KMS-11 (cell line): Measurements from ENCODE around the gene BCAS1.

Experiments used
- H2AFZ ChIP-seq: fragments of 200-600 bp; sonication (generic); 2 replicates; pipeline ENCODE4 v1.6.1; 2016; ENCODE audit warnings: antibody characterized with exemption, mixed run types, low read depth
- H3K27ac ChIP-seq: fragments of 200-600 bp; sonication (generic); 2 replicates; pipeline ENCODE4 v1.6.1; 2016; ENCODE audit warnings: mild to moderate bottlenecking, mixed run types
- H3K27me3 ChIP-seq: fragments of 200-600 bp; sonication (generic); 2 replicates; pipeline ENCODE4 v1.6.1; 2017; ENCODE audit warnings: mild to moderate bottlenecking, low read depth, mixed run types, moderate library complexity; ENCODE audit not compliant: insufficient read depth
- H3K36me3 ChIP-seq: fragments of 200-600 bp; sonication (generic); 2 replicates; pipeline ENCODE4 v1.6.1; 2017; ENCODE audit warnings: mild to moderate bottlenecking, mixed run types; ENCODE audit not compliant: insufficient read depth
- H3K4me1 ChIP-seq: fragments of 200-600 bp; sonication (generic); 2 replicates; pipeline ENCODE4 v1.6.1; 2016; ENCODE audit warnings: mild to moderate bottlenecking, low read depth, mixed run types; ENCODE audit not compliant: poor library complexity, severe bottlenecking
- H3K4me2 ChIP-seq: fragments of 200-600 bp; sonication (generic); 2 replicates; pipeline ENCODE4 v1.7.0; 2016; ENCODE audit warnings: mild to moderate bottlenecking, mixed run types
- H3K4me3 ChIP-seq: fragments of 200-600 bp; sonication (generic); IDR thresholded peaks from 2 replicates; pipeline ENCODE4 v1.6.1; 2017; ENCODE audit warnings: low read depth, low read length, mixed read lengths; ENCODE audit not compliant: insufficient read depth
- H3K79me2 ChIP-seq: fragments of 200-600 bp; sonication (generic); 2 replicates; pipeline ENCODE4 v1.6.1; 2016; ENCODE audit warnings: low read depth, mixed run types; ENCODE audit not compliant: insufficient read depth
- H3K9ac ChIP-seq: fragments of 200-600 bp; sonication (generic); 2 replicates; pipeline ENCODE4 v1.6.1; 2016; ENCODE audit warnings: mild to moderate bottlenecking, mixed run types
- H4K20me1 ChIP-seq: fragments of 200-600 bp; sonication (generic); 2 replicates; pipeline ENCODE4 v1.6.1; 2016; ENCODE audit warnings: mild to moderate bottlenecking, mixed run types; ENCODE audit not compliant: insufficient read depth
- TF ChIP-seq, protein P1 (sequence below): fragments of 200-600 bp; sonication (generic); conservative IDR thresholded peaks from 2 replicates; pipeline ENCODE4 v1.6.1; 2017; ENCODE audit warnings: low read depth, mild to moderate bottlenecking, antibody characterized with exemption, low read length, moderate library complexity, mixed read lengths

The BCAS1 gene

DNA sequence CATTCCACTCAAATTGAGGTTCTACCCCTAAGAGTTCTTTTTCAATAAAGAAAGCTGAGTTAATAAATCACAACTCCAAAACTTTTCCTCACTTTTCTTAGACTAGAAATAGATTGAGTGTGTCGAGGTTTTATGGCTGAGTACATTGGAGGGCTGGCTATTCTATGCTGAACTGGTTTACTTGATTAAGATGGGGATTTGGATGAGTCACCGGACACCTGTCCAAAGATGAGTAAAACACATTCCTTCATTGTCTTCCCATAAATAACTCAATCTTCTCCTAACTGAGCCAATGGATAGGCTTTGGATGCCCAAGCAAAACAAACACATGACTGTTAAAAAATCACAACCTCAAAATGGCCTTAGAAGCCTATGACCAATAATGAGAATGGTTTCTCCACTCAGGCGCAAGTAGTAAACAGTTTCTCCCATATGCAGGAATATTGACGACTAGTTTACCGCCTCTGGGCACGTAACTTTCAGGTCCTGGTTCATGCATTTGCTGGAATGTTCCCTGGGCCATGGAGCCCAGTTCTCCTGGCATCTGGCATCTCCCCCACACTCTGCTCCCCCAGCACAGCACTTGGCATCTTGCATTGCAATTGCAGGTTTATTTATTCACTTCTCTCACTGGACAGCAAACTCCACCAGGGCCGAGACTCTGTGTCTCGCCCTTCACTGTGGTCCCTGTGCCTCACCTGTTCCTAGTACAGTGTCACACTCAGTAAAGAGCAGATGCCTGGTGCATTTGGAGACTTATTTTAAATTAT lies 43.9 kb downstream of the BCAS1 start:
- H4K20me1 ChIP-seq: no peaks in the 10 kb centered on the region
- no peak overlapping the region for H3K4me2 ChIP-seq
- H3K9ac ChIP-seq: no peak overlapping the region
- H3K36me3 ChIP-seq: no peaks in the 10 kb centered on the region
- no peaks in the 10 kb centered on the region for H3K79me2 ChIP-seq
- no peaks in the 10 kb centered on the region for H3K4me1 ChIP-seq
- TF ChIP-seq, protein P1, sequence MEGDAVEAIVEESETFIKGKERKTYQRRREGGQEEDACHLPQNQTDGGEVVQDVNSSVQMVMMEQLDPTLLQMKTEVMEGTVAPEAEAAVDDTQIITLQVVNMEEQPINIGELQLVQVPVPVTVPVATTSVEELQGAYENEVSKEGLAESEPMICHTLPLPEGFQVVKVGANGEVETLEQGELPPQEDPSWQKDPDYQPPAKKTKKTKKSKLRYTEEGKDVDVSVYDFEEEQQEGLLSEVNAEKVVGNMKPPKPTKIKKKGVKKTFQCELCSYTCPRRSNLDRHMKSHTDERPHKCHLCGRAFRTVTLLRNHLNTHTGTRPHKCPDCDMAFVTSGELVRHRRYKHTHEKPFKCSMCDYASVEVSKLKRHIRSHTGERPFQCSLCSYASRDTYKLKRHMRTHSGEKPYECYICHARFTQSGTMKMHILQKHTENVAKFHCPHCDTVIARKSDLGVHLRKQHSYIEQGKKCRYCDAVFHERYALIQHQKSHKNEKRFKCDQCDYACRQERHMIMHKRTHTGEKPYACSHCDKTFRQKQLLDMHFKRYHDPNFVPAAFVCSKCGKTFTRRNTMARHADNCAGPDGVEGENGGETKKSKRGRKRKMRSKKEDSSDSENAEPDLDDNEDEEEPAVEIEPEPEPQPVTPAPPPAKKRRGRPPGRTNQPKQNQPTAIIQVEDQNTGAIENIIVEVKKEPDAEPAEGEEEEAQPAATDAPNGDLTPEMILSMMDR: no peak
- H2AFZ ChIP-seq: no peak overlapping the region
- H3K27ac ChIP-seq: no peak overlapping the region
- H3K4me3 ChIP-seq: no peak overlapping the region
- no peaks in the 10 kb centered on the region for H3K27me3 ChIP-seq

DNA sequence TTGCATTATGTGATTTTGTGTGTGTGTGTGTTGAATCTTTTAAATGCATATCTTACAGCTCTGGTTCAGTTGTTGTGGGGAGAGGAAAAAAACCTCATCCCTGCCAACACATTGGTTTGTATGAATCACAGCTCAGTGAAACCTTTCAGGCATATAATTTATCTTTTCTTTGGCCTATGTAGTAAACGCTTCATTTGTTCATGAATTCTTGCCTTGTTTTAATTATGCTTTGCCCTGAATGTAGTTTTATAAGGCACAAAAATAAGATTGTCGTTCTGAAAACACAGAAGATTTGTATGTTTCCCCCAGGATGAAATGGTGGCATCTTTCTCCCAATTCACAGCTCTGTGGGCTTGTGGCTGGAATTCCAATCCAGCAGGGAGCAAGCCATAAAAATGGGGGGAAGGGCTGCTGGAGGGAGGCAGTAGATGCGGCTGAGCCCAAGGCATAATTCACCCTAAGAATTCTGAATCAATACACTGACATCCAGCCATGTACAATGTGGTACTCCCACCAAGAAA lies 45.1 kb downstream of the BCAS1 start:
- TF ChIP-seq, protein P1: no peak
- H3K4me3 ChIP-seq: no peak overlapping the region
- H3K9ac ChIP-seq: no peak overlapping the region
- H3K79me2 ChIP-seq: no peaks in the 10 kb centered on the region
- no peak overlapping the region for H2AFZ ChIP-seq
- no peak overlapping the region for H3K27ac ChIP-seq
- H3K27me3 ChIP-seq: no peaks in the 10 kb centered on the region
- H3K4me2 ChIP-seq: no peak overlapping the region
- no peaks in the 10 kb centered on the region for H3K36me3 ChIP-seq
- H3K4me1 ChIP-seq: no peaks in the 10 kb centered on the region
- H4K20me1 ChIP-seq: no peaks in the 10 kb centered on the region

DNA sequence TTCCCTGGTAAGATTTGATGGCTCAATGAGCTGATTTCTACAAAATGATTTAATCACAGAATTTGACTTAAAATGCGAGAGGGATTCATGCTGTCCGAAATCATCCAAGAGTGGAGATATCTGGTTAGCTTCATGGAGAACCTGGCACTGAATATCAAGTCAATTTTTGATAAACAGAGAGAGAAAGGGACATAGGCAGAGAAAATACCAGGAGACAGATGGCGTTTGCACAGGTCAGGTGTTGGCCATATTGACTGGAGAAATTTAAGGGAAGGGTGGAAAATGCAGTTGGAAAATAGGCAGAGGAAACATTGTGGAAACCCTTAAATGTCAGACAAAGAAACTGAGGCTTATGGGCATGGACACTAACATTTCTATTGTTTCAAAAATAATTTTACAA lies 47.0 kb downstream of the BCAS1 start:
- TF ChIP-seq, protein P1: no peak
- H3K27ac ChIP-seq: no peak overlapping the region
- no peak overlapping the region for H3K4me2 ChIP-seq
- no peaks in the 10 kb centered on the region for H4K20me1 ChIP-seq
- H3K79me2 ChIP-seq: no peaks in the 10 kb centered on the region
- H3K4me3 ChIP-seq: no peak overlapping the region
- H3K36me3 ChIP-seq: no peaks in the 10 kb centered on the region
- H3K4me1 ChIP-seq: no peaks in the 10 kb centered on the region
- H3K27me3 ChIP-seq: no peaks in the 10 kb centered on the region
- no peak overlapping the region for H3K9ac ChIP-seq
- no peak overlapping the region for H2AFZ ChIP-seq

DNA sequence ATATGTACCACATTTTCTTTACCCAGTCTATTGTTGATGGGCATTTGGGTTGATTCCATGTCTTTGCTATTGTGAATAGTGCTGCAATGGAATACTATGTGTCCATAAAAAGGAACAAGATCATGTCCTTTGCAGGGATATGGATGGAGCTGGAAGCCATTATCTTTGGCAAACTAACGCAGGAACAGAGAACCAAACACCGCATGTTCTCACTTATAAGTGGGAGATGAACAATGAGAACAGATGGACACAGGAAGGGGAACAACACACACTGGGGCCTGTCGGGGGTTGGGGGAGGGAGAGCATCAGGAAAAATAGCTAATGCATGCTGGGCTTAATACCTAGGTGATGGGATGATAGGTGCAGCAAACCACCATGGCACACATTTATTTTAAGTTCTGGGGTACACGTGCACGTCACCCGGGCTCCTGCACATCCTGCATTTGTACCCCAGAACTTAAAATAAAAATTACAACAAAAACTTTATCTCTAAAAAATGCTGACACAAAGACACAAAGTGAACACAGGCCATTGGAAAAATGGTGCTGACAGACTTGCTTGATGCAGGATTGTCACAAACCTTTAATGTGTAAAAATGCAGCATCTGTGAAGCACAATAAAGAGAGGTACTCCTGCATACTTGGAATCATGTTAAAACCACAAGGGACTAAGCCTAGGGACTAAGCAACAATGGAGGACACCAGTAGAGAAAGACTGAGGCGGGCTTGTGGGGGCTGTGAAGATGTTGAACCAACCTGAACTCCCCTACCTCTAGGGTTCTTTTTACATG lies 48.8 kb downstream of the BCAS1 start:
- Histone ChIP-seq H3K27ac (no peak overlapping the region), H3K36me3 (no peaks in the 10 kb centered on the region), H3K27me3 (no peaks in the 10 kb centered on the region), H3K4me1 (peaks cover 7% of the 10 kb centered on the region), H2AFZ (no peak overlapping the region), H4K20me1 (no peaks in the 10 kb centered on the region), H3K4me2 (no peak overlapping the region), H3K9ac (no peak overlapping the region), H3K79me2 (no peaks in the 10 kb centered on the region), H3K4me3 (no peak overlapping the region)
- TF ChIP-seq, protein P1: no peak
